CD4-positive, alpha-beta T cell (primary cell): ENCODE results near the gene CCDC83. TPM values are rescaled to one million over a fixed set of nuclear protein-coding genes. Genes with fewer than 3 reads are reported as not detected.

ENCODE experiments used
- ATAC-seq: fragments of 200-7000 bp; cut with Tn5 transposase; one replicate; pipeline ENCODE4 v1.10.0; 2022; ENCODE audit warnings: mild to moderate bottlenecking; ENCODE audit not compliant: poor library complexity
- CTCF ChIA-PET: fragments of 350-600 bp; sonication (Branson Sonifier 250); formaldehyde crosslinking; loops from one replicate; lab custom pipeline; 2021; ENCODE audit warnings: antibody characterized with exemption, inconsistent platforms; lab: Charles Lee
- POLR2A ChIA-PET: fragments of 350-600 bp; sonication (Branson Sonifier 250); formaldehyde crosslinking; loops from one replicate; lab custom pipeline; 2021; ENCODE audit warnings: antibody characterized with exemption, inconsistent platforms; lab: Charles Lee
- DNase-seq, 14 experiments: peaks; one replicate each; pipeline ENCODE4 v3.0.0-alpha.2; 2013 to 2020; ENCODE audit warnings: mixed read lengths in 2 of 14
- H3K27ac ChIP-seq, 2 donors: one replicate each; pipeline versions ENCODE4 v1.5.1 to v1.7.0; 2013; ENCODE audit warnings: low read length in 2 of 2, low read depth in 1 of 2, mild to moderate bottlenecking in 1 of 2
- H3K27me3 ChIP-seq, 2 experiments: 1 replicate in 1 of 2; 2 replicates in 1 of 2; pipeline versions ENCODE4 v1.6.1 to v1.7.0; 2013; ENCODE audit warnings: low read length in 2 of 2, control low read depth in 1 of 2, mild to moderate bottlenecking in 1 of 2, moderate library complexity in 1 of 2; ENCODE audit not compliant: insufficient read depth in 2 of 2, control insufficient read depth in 1 of 2
- H3K36me3 ChIP-seq: one replicate; pipeline ENCODE4 v1.6.1; 2013; ENCODE audit warnings: low read length, control low read depth; ENCODE audit not compliant: insufficient read depth
- H3K4me1 ChIP-seq: one replicate; pipeline ENCODE4 v1.6.1; 2013; ENCODE audit warnings: low read length, control low read depth; ENCODE audit not compliant: insufficient read depth
- H3K4me3 ChIP-seq: one replicate; pipeline ENCODE4 v1.5.1; 2013; ENCODE audit warnings: mild to moderate bottlenecking, low read length, moderate library complexity
- H3K9me3 ChIP-seq, 2 experiments: 1 replicate in 1 of 2; 2 replicates in 1 of 2; pipeline versions ENCODE4 v1.6.1 to v1.7.0; 2013; ENCODE audit warnings: low read length in 2 of 2, mild to moderate bottlenecking in 2 of 2, control low read depth in 1 of 2, moderate library complexity in 1 of 2; ENCODE audit not compliant: control insufficient read depth in 1 of 2, insufficient read depth in 1 of 2
- H3K27ac Mint-ChIP-seq: one replicate; pipeline ENCODE4 v1.8.0; 2020; ENCODE audit warnings: mixed read lengths
- H3K27me3 Mint-ChIP-seq: one replicate; pipeline ENCODE4 v1.8.0; 2021; ENCODE audit warnings: mixed read lengths
- H3K36me3 Mint-ChIP-seq: one replicate; pipeline ENCODE4 v1.8.0; 2021; ENCODE audit warnings: low read depth, mixed read lengths
- H3K4me1 Mint-ChIP-seq: one replicate; pipeline ENCODE4 v1.8.0; 2021; ENCODE audit warnings: low read depth, mixed read lengths
- H3K4me3 Mint-ChIP-seq: one replicate; pipeline ENCODE4 v1.8.0; 2020; ENCODE audit warnings: mild to moderate bottlenecking, mixed read lengths
- H3K9me3 Mint-ChIP-seq: one replicate; pipeline ENCODE4 v1.8.0; 2020; ENCODE audit warnings: mixed read lengths
- CTCF ChIP-seq: fragments of 200-600 bp; IDR thresholded peaks from one replicate; pipeline ENCODE4 v1.8.0; 2022; ENCODE audit warnings: antibody characterized with exemption, mild to moderate bottlenecking
- intact Hi-C, 2 experiments: fragments of 100-400 bp; cut with DNase I in 1 of 2; cut with micrococcal nuclease in 1 of 2; formaldehyde crosslinking; loops; one replicate each; pipeline versions ENCODE4 v1.15.1 to v1.9.0; 2023 to 2025; cut with DNase I, micrococcal nuclease
- total RNA-seq, 174 experiments: library from RNA in 2 of 174; stranded (reverse) in 2 of 174; gene quantifications; one replicate each; pipeline ENCODE4 v1.2.3 and lab custom pipeline; 2021 to 2026

Gene CCDC83
- total RNA-seq, 2 experiments from 2014 or later: not detected

GRCh38 chr11:85844439-85845123, 10.6 kb upstream of the CCDC83 start:
- Mint-ChIP-seq H3K4me3 (no peak overlapping the region), H3K27me3 (no peaks in the 10 kb centered on the region), H3K4me1 (no peaks in the 10 kb centered on the region), H3K9me3 (no peaks in the 10 kb centered on the region), H3K27ac (no peak overlapping the region), H3K36me3 (no peaks in the 10 kb centered on the region)
- intact Hi-C loops: no loop called here
- Histone ChIP-seq H3K4me3 (no peak overlapping the region), H3K9me3 (no peaks in the 10 kb centered on the region), H3K27ac (no peak overlapping the region), H3K4me1 (no peaks in the 10 kb centered on the region), H3K36me3 (no peaks in the 10 kb centered on the region), H3K27me3 (no peaks in the 10 kb centered on the region)
- ChIA-PET CTCF (no interaction called here), POLR2A (no interaction called here)
- no peak for ATAC-seq
- no peak for DNase-seq
- TF ChIP-seq CTCF: no peak

GRCh38 chr11:85845124-85845631, 10.0 kb upstream of the CCDC83 start:
- Histone ChIP-seq H3K9me3 (no peaks in the 10 kb centered on the region), H3K36me3 (no peaks in the 10 kb centered on the region), H3K27me3 (no peaks in the 10 kb centered on the region), H3K4me1 (no peaks in the 10 kb centered on the region), H3K27ac (no peak overlapping the region), H3K4me3 (no peak overlapping the region)
- no peak for ATAC-seq
- Mint-ChIP-seq H3K9me3 (no peaks in the 10 kb centered on the region), H3K27me3 (no peaks in the 10 kb centered on the region), H3K27ac (no peak overlapping the region), H3K36me3 (no peaks in the 10 kb centered on the region), H3K4me3 (no peak overlapping the region), H3K4me1 (no peaks in the 10 kb centered on the region)
- ChIA-PET POLR2A (no interaction called here), CTCF (no interaction called here)
- TF ChIP-seq CTCF: no peak
- no peak for DNase-seq
- intact Hi-C loops: no loop called here

GRCh38 chr11:85847436-85847835, 7.7 kb upstream of the CCDC83 start:
- DNase-seq (no peak), ATAC-seq (no peak)
- H3K27me3 Mint-ChIP-seq: no peaks in the 10 kb centered on the region
- no peak overlapping the region for H3K27ac ChIP-seq
- H3K27ac Mint-ChIP-seq: no peak overlapping the region
- H3K27me3 ChIP-seq: no peaks in the 10 kb centered on the region
- peaks cover 0 to 3% of the 10 kb centered on the region in 2 experiments for H3K9me3 ChIP-seq
- no peaks in the 10 kb centered on the region for H3K36me3 Mint-ChIP-seq
- ChIA-PET POLR2A (no interaction called here), CTCF (no interaction called here)
- intact Hi-C loops: no loop called here
- no peak for TF ChIP-seq CTCF
- no peaks in the 10 kb centered on the region for H3K36me3 ChIP-seq
- no peaks in the 10 kb centered on the region for H3K4me1 Mint-ChIP-seq
- no peaks in the 10 kb centered on the region for H3K4me1 ChIP-seq
- no peaks in the 10 kb centered on the region for H3K9me3 Mint-ChIP-seq
- no peak overlapping the region for H3K4me3 Mint-ChIP-seq
- H3K4me3 ChIP-seq: no peak overlapping the region
